ENCODE results near the gene BRD4.

DNA sequence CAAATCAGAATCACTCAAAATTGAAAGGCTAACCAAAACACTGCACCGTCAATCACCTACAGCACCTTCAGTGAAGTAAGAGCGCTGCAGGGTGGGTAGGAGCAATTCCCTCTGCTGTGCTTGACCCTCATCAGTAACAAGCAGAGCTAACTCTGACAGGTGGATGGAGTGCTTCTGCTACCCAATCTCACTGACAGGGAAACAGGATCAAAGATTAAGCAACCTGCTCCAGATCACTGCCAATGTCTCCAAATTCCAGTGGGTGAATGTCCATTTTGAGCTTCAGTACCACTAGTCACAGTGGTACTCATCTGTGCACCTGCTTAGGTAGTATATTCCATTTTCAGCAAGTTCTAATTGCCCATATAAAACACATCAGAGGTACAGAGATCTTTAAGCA is 25.2 kb downstream of the BRD4 start:
- TF ChIP-seq, protein P1, sequence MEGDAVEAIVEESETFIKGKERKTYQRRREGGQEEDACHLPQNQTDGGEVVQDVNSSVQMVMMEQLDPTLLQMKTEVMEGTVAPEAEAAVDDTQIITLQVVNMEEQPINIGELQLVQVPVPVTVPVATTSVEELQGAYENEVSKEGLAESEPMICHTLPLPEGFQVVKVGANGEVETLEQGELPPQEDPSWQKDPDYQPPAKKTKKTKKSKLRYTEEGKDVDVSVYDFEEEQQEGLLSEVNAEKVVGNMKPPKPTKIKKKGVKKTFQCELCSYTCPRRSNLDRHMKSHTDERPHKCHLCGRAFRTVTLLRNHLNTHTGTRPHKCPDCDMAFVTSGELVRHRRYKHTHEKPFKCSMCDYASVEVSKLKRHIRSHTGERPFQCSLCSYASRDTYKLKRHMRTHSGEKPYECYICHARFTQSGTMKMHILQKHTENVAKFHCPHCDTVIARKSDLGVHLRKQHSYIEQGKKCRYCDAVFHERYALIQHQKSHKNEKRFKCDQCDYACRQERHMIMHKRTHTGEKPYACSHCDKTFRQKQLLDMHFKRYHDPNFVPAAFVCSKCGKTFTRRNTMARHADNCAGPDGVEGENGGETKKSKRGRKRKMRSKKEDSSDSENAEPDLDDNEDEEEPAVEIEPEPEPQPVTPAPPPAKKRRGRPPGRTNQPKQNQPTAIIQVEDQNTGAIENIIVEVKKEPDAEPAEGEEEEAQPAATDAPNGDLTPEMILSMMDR (IDR thresholded peaks at IDR 0.05): no peak
- TF ChIP-seq POLR2A (IDR thresholded peaks at IDR 0.05; ENCODE audit: low read depth) (no peak), POLR2AphosphoS5 (IDR thresholded peaks at IDR 0.05) (no peak), EP300 (IDR thresholded peaks at IDR 0.05) (no peak)

All from esophagus muscularis mucosa (tissue), 4 donors.